OCI-LY1 (cell line): ENCODE measurements around the gene NSG1.

Source experiments
- H2AFZ ChIP-seq: fragments of 200-600 bp; sonication (generic), shearing (Covaris generic); 2 replicates; pipeline ENCODE4 v1.6.0; 2014; ENCODE audit warnings: antibody characterized with exemption, mild to moderate bottlenecking, low read length
- H3F3A ChIP-seq: fragments of 200-600 bp; sonication (generic), shearing (Covaris generic); 2 replicates; pipeline ENCODE4 v1.6.0; 2014; ENCODE audit warnings: mild to moderate bottlenecking, antibody characterized with exemption, low read length, moderate library complexity; ENCODE audit not compliant: insufficient read depth
- H3K27ac ChIP-seq: fragments of 200-600 bp; sonication (generic); 2 replicates; pipeline ENCODE4 v1.5.1; 2014; ENCODE audit warnings: low read length, mixed run types, mild to moderate bottlenecking, low read depth; ENCODE audit not compliant: poor library complexity, severe bottlenecking
- H3K27me3 ChIP-seq: fragments of 200-600 bp; sonication (generic); 2 replicates; pipeline ENCODE4 v1.6.0; 2014; ENCODE audit warnings: antibody characterized with exemption, mild to moderate bottlenecking, low read length, moderate library complexity; ENCODE audit not compliant: insufficient read depth
- H3K36me3 ChIP-seq: fragments of 200-600 bp; sonication (generic); 2 replicates; pipeline ENCODE4 v1.6.1; 2014; ENCODE audit warnings: mild to moderate bottlenecking, antibody characterized with exemption, low read length, moderate library complexity, mixed read lengths; ENCODE audit not compliant: insufficient read depth
- H3K4me1 ChIP-seq: fragments of 200-600 bp; sonication (generic); 2 replicates; pipeline ENCODE4 v1.5.1; 2014; ENCODE audit warnings: mild to moderate bottlenecking, low read length, moderate library complexity; ENCODE audit not compliant: insufficient read depth, severe bottlenecking
- H3K4me2 ChIP-seq: fragments of 200-600 bp; sonication (generic), shearing (Covaris generic); 2 replicates; pipeline ENCODE4 v1.6.1; 2014; ENCODE audit warnings: low read length
- H3K4me3 ChIP-seq: fragments of 200-600 bp; sonication (generic); 2 replicates; pipeline ENCODE4 v1.5.1; 2014; ENCODE audit warnings: low read length, low read depth, mild to moderate bottlenecking, mixed read lengths; ENCODE audit not compliant: poor library complexity, severe bottlenecking
- H3K79me2 ChIP-seq: fragments of 200-600 bp; shearing (Covaris generic); 2 replicates; pipeline ENCODE4 v1.6.1; 2016; ENCODE audit warnings: mixed run types, low read length, mixed read lengths; ENCODE audit not compliant: insufficient read depth
- H3K9ac ChIP-seq: fragments of 200-600 bp; sonication (generic), shearing (Covaris generic); 2 replicates; pipeline ENCODE4 v1.6.1; 2014; ENCODE audit warnings: mild to moderate bottlenecking, low read length, mixed read lengths
- H3K9me2 ChIP-seq: fragments of 200-600 bp; sonication (generic), shearing (Covaris generic); 2 replicates; pipeline ENCODE4 v1.6.1; 2014; ENCODE audit warnings: low read depth, mild to moderate bottlenecking, low read length, mixed read lengths
- H3K9me3 ChIP-seq: fragments of 200-600 bp; shearing (Covaris generic); 2 replicates; pipeline ENCODE4 v1.6.1; 2014; ENCODE audit warnings: low read length, mixed read lengths
- H4K20me1 ChIP-seq: fragments of 200-600 bp; sonication (generic), shearing (Covaris generic); 2 replicates; pipeline ENCODE4 v1.6.0; 2016; ENCODE audit warnings: mild to moderate bottlenecking, low read length; ENCODE audit not compliant: insufficient read depth
- CTCF ChIP-seq: fragments of 200-600 bp; sonication (generic), shearing (Covaris generic); IDR thresholded peaks from 2 replicates; pipeline ENCODE4 v1.5.1; 2017; ENCODE audit warnings: mild to moderate bottlenecking, antibody characterized with exemption, low read length, moderate library complexity, mixed read lengths
- EZH2 ChIP-seq: fragments of 200-600 bp; sonication (generic), shearing (Covaris generic); IDR thresholded peaks from 2 replicates; pipeline ENCODE4 v1.8.0; 2017; ENCODE audit warnings: borderline replicate concordance, mixed run types, mild to moderate bottlenecking, antibody characterized with exemption, low read length, moderate library complexity, mixed read lengths

Gene NSG1, protein sequence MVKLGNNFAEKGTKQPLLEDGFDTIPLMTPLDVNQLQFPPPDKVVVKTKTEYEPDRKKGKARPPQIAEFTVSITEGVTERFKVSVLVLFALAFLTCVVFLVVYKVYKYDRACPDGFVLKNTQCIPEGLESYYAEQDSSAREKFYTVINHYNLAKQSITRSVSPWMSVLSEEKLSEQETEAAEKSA

DNA sequence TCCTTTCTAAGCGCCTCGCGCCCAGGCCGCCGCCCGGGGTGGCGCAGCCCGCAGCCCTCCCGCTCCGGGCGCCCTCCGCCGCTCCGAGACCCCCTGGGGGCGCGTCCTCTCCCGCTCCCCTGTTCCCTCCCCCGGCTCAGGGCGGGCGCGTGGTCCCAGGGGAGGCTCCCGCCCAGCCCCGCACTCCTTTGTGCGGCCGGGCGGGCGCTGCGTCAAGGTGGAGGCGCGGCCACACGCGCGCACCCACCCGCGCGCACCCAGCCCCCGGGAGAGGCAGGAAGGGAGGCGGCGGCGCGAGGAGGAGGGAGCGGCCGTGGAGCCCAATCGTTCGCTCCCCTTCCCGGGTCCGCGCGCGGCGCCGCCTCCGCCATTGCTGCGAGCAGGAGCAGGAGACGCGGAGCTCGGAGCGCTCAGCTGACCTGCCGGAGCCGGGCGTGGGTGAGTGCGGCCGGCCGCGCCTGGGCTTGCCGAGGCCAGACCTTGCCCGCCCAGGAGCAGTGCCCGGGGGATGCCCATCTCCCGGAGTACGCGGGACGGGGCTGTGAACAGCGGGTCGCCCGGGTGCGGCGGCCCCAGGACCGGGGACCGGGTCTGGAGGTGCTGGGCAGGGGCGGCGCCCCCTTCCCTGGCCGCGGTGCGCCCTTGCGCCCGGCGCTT lies at the start of gene NSG1:
TSS of gene NSG1 (plus strand) at position 367 of the 657 bp plus-strand sequence. CDS start 528 bp downstream, outside the sequence.
- Histone ChIP-seq H3K9ac (peak within 1 kb of the TSS; percentile 74), H3K27ac (peak within 1 kb of the TSS; percentile 78), H3K27me3 (no peaks in the 10 kb centered on the region)

GRCh38 chr4:4338210-4339001 lies 48.5 kb upstream of the NSG1 start:
- Histone ChIP-seq H3K36me3 (no peaks in the 10 kb centered on the region), H3K9ac (no peak overlapping the region), H3K27me3 (no peaks in the 10 kb centered on the region), H3F3A (no peaks in the 10 kb centered on the region), H3K9me3 (no peaks in the 10 kb centered on the region), H3K4me1 (peaks cover 37% of the 10 kb centered on the region), H3K79me2 (no peaks in the 10 kb centered on the region), H3K4me2 (no peak overlapping the region), H3K4me3 (no peak overlapping the region), H3K27ac (peak overlapping the region; percentile 32), H3K9me2 (no peaks in the 10 kb centered on the region), H2AFZ (no peak overlapping the region), H4K20me1 (no peaks in the 10 kb centered on the region)
- TF ChIP-seq EZH2: no peak
- no peak for TF ChIP-seq CTCF

More for the DNA sequence above, at the start of gene NSG1:
- peaks cover 27% of the 10 kb centered on the region for H3K36me3 ChIP-seq
- no peaks in the 10 kb centered on the region for H4K20me1 ChIP-seq
- H3F3A ChIP-seq: no peaks in the 10 kb centered on the region
- TF ChIP-seq EZH2 (no peak), CTCF (no peak)
- peak within 1 kb of the TSS; percentile 89 for H3K4me3 ChIP-seq
- no peaks in the 10 kb centered on the region for H3K9me3 ChIP-seq
- H2AFZ ChIP-seq: no peak within 1 kb of the TSS
- peaks cover 37% of the 10 kb centered on the region for H3K4me1 ChIP-seq
- no peaks in the 10 kb centered on the region for H3K9me2 ChIP-seq
- H3K79me2 ChIP-seq: no peaks in the 10 kb centered on the region
- H3K4me2 ChIP-seq: peak within 1 kb of the TSS; percentile 71

DNA sequence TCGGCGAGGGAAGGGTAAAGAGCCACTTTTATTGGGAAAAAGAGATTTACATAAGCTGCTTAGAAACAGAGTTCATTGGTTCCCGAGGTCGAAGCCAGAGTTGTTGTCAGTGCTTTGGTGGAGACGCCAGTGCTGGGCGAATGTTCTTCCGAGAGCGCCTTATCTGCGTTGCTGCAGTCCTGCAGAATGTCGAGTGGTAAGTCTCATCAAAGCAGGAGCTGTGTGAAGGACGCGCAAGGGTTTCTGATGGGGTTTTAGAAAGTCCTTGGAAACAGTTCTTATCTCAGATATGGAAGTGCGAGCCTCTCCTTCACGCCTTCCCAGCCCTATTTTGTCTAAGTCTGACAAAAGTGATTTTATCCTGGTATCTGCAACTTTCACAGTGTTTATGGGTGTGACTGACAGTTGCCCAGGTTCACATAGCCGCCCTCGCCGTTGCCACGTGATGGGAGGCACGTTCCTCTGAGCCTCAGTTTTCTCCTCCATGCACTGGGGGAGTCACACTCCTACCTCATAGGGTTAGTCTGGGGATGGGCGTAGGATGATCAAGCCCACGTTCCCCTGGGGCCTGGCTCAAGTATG lies 47.3 kb upstream of the NSG1 start:
- no peaks in the 10 kb centered on the region for H3K36me3 ChIP-seq
- no peaks in the 10 kb centered on the region for H3F3A ChIP-seq
- H3K4me2 ChIP-seq: no peak overlapping the region
- H3K4me1 ChIP-seq: peaks cover 37% of the 10 kb centered on the region
- no peaks in the 10 kb centered on the region for H3K9me3 ChIP-seq
- no peaks in the 10 kb centered on the region for H3K27me3 ChIP-seq
- no peak overlapping the region for H3K9ac ChIP-seq
- H4K20me1 ChIP-seq: no peaks in the 10 kb centered on the region
- H3K4me3 ChIP-seq: no peak overlapping the region
- H2AFZ ChIP-seq: no peak overlapping the region
- no peaks in the 10 kb centered on the region for H3K9me2 ChIP-seq
- H3K27ac ChIP-seq: no peak overlapping the region
- TF ChIP-seq CTCF: no peak
- TF ChIP-seq EZH2: no peak
- H3K79me2 ChIP-seq: no peaks in the 10 kb centered on the region
